SK-N-SH (cell line): ENCODE measurements around the gene TMEM174. TPM values are rescaled to one million over a fixed set of nuclear protein-coding genes. Genes with fewer than 3 reads are reported as not detected.

Experiments used
- CTCF ChIA-PET: fragments of 300-600, 350-600 bp; formaldehyde crosslinking; extraction: SDS; loops from one replicate; lab custom pipeline; 2021; lab: Yijun Ruan, JAX
- POLR2A ChIA-PET: fragments of 350-600 bp; sonication (Branson Sonifier 250); formaldehyde crosslinking; extraction: SDS; loops from one replicate; lab custom pipeline; 2020; ENCODE audit warnings: antibody characterized with exemption, inconsistent platforms; lab: Yijun Ruan, JAX
- DNase-seq: peaks from one replicate; pipeline ENCODE4 v3.0.0; 2012
- H2AFZ ChIP-seq: fragments of 200-600 bp; sonication (generic); 2 replicates; pipeline ENCODE4 v1.8.1; 2016; ENCODE audit warnings: antibody characterized with exemption, mild to moderate bottlenecking, low read depth
- H3F3A ChIP-seq: fragments of 200-600 bp; sonication (generic); replicated peaks from 2 replicates; pipeline ENCODE3; 2016; ENCODE audit warnings: antibody characterized with exemption, mild to moderate bottlenecking; ENCODE audit not compliant: insufficient read depth
- H3K27ac ChIP-seq, 2 experiments: fragments of 200-500 bp in 1 of 2; fragments of 200-600 bp in 1 of 2; sonication (Bioruptor generic) in 1 of 2; sonication (generic), shearing (Covaris generic) in 1 of 2; 2 replicates each; pipeline versions ENCODE4 v1.5.1 to v1.6.1; 2014 to 2016; ENCODE audit warnings: low read depth in 2 of 2, inconsistent platforms in 1 of 2, low read length in 1 of 2, mild to moderate bottlenecking in 1 of 2, mixed read lengths in 1 of 2
- H3K27me3 ChIP-seq: fragments of 200-600 bp; sonication (generic), shearing (Covaris generic); 2 replicates; pipeline ENCODE4 v1.6.1; 2016; ENCODE audit warnings: mixed run types; ENCODE audit not compliant: insufficient read depth
- H3K36me3 ChIP-seq, 2 experiments: fragments of 200-500 bp in 1 of 2; fragments of 200-600 bp in 1 of 2; sonication (Bioruptor generic) in 1 of 2; sonication (generic) in 1 of 2; replicated peaks in 1 of 2; 2 replicates each; pipeline versions ENCODE3 to v1.5.1; 2014 to 2016; ENCODE audit warnings: low read length in 1 of 2, mild to moderate bottlenecking in 1 of 2; ENCODE audit not compliant: insufficient read depth in 2 of 2, control insufficient read depth in 1 of 2
- H3K4me1 ChIP-seq, 2 experiments: fragments of 200-500 bp in 1 of 2; fragments of 200-600 bp in 1 of 2; sonication (Bioruptor generic) in 1 of 2; sonication (generic), shearing (Covaris generic) in 1 of 2; 2 replicates each; pipeline versions ENCODE4 v1.5.1 to v1.6.1; 2014 to 2016; ENCODE audit warnings: low read depth in 1 of 2, low read length in 1 of 2, mixed run types in 1 of 2; ENCODE audit not compliant: insufficient read depth in 2 of 2, control insufficient read depth in 1 of 2
- H3K4me2 ChIP-seq: fragments of 200-600 bp; sonication (generic), shearing (Covaris generic); 2 replicates; pipeline ENCODE4 v1.6.1; 2017; ENCODE audit warnings: mixed run types
- H3K4me3 ChIP-seq, 2 experiments: fragments of 200-500 bp in 1 of 2; fragments of 200-600 bp in 1 of 2; sonication (Bioruptor generic) in 1 of 2; sonication (generic), shearing (Covaris generic) in 1 of 2; 2 replicates each; pipeline versions ENCODE4 v1.5.1 to v1.8.1; 2014 to 2016; ENCODE audit warnings: low read depth in 2 of 2, inconsistent platforms in 1 of 2, low read length in 1 of 2, mild to moderate bottlenecking in 1 of 2, mixed read lengths in 1 of 2, moderate library complexity in 1 of 2
- H3K79me2 ChIP-seq: fragments of 200-600 bp; sonication (generic); 2 replicates; pipeline ENCODE4 v1.8.1; 2017; ENCODE audit warnings: mild to moderate bottlenecking; ENCODE audit not compliant: insufficient read depth
- H3K9ac ChIP-seq: fragments of 200-600 bp; sonication (generic); 2 replicates; pipeline ENCODE4 v1.6.1; 2017; ENCODE audit warnings: mixed run types
- H3K9me2 ChIP-seq: fragments of 200-600 bp; sonication (generic); 2 replicates; pipeline ENCODE4 v1.6.1; 2017; ENCODE audit warnings: mixed run types
- H3K9me3 ChIP-seq: fragments of 200-600 bp; sonication (generic); 2 replicates; pipeline ENCODE4 v1.6.1; 2017; ENCODE audit warnings: mixed run types, mild to moderate bottlenecking, moderate library complexity
- H4K20me1 ChIP-seq: fragments of 200-600 bp; sonication (generic); 2 replicates; pipeline ENCODE4 v1.6.1; 2017; ENCODE audit warnings: mild to moderate bottlenecking, mixed run types; ENCODE audit not compliant: insufficient read depth
- CHD2 ChIP-seq: fragments of 150-350 bp; IDR thresholded peaks from 2 replicates; pipeline ENCODE4 v1.6.1; 2018; ENCODE audit warnings: low read length; ENCODE audit not compliant: partially characterized antibody
- EP300 ChIP-seq, 2 experiments: IDR thresholded peaks; 2 replicates each; pipeline versions ENCODE4 v1.4.0 to v1.6.1; 2012; ENCODE audit warnings: borderline replicate concordance in 1 of 2, low read depth in 1 of 2, low read length in 1 of 2
- FOSL2 ChIP-seq: IDR thresholded peaks from 2 replicates; pipeline ENCODE4 v1.4.0; 2012; ENCODE audit warnings: low read depth, mild to moderate bottlenecking, moderate library complexity, borderline replicate concordance
- JUND ChIP-seq: IDR thresholded peaks from 2 replicates; pipeline ENCODE4 v1.4.0; 2012
- MAX ChIP-seq: IDR thresholded peaks from 2 replicates; pipeline ENCODE4 v1.4.0; 2012; ENCODE audit warnings: low read depth
- MEF2A ChIP-seq: IDR thresholded peaks from 2 replicates; pipeline ENCODE4 v1.4.0; 2012; ENCODE audit warnings: low read depth, borderline replicate concordance
- MXI1 ChIP-seq: IDR thresholded peaks from 2 replicates; pipeline ENCODE4 v1.6.1; 2012; ENCODE audit warnings: mild to moderate bottlenecking, low read depth, low read length, improper control_type of control experiment
- RAD21 ChIP-seq: IDR thresholded peaks from 2 replicates; pipeline ENCODE4 v1.6.1; 2012; ENCODE audit warnings: mild to moderate bottlenecking, low read length
- RXRA ChIP-seq: IDR thresholded peaks from 2 replicates; pipeline ENCODE4 v1.4.0; 2012; ENCODE audit warnings: low read depth, mild to moderate bottlenecking, borderline replicate concordance
- TEAD4 ChIP-seq: IDR thresholded peaks from 2 replicates; pipeline ENCODE4 v1.4.0; 2012; ENCODE audit warnings: mild to moderate bottlenecking, borderline replicate concordance; ENCODE audit not compliant: insufficient read depth
- USF2 ChIP-seq: fragments of 150-350 bp; IDR thresholded peaks from 2 replicates; pipeline ENCODE4 v1.6.1; 2017; ENCODE audit warnings: antibody characterized with exemption, low read length, low read depth, borderline replicate concordance
- YY1 ChIP-seq: IDR thresholded peaks from 2 replicates; pipeline ENCODE4 v1.4.0; 2012; ENCODE audit warnings: low read depth, mild to moderate bottlenecking
- WGBS: methylation state at CpG from one replicate; pipeline ENCODE4 v1.1.6; 2017; ENCODE audit warnings: low lambda C conversion rate; 5-methylcytosine and 5-hydroxymethylcytosine counted together
- polyA plus RNA-seq, 3 experiments: library from polyadenylated mRNA; depleted of rRNA; stranded (reverse); fragments of >200 nt; gene quantifications; 2 replicates each; pipeline ENCODE4 v1.2.3, GENCODE V29; 2012
- TF ChIP-seq, protein P1 (sequence below): fragments of 200-600 bp; sonication (generic); IDR thresholded peaks from 2 replicates; pipeline ENCODE4 v1.6.1; 2017; ENCODE audit warnings: antibody characterized with exemption, mild to moderate bottlenecking, moderate library complexity

The TMEM174 gene
- polyA plus RNA-seq, 1 of the 3 experiments (the other 2 are of a cell fraction) = not detected

DNA sequence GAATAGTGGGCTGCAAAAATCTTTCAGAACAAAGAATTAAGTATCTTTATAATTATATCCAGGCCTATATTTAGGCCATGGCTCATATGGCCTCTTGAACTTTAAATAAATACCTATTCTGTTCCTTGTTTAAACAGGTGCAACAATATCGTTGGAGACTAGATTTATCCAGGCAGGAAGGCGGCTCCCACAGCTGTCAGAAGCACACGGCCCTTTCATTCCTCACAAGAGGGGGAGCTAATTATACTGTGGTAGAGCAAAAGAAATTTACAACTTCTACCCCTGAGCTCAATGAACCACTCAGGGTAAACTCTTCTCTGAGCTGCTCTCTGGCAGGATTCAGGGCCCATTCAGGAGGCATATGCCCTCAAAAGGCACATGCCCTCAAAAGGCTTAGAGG lies 31.3 kb downstream of the TMEM174 start:
- no peaks in the 10 kb centered on the region for H3K36me3 ChIP-seq
- WGBS = 83% methylated on average over 3 of the region's 3 CpGs
- ChIA-PET CTCF (interaction anchor here (0.6 to 1.5 kb wide), 6 partner anchors 11 to 173 kb away, joined by 3 to 13 read pairs (median 4); no protein-coding TSS in a partner anchor), POLR2A (no interaction called here)
- peaks cover 12% of the 10 kb centered on the region for H3F3A ChIP-seq
- H3K4me2 ChIP-seq = no peak overlapping the region
- H3K9me3 ChIP-seq = no peaks in the 10 kb centered on the region
- H3K4me1 ChIP-seq = peaks cover 0 to 7% of the 10 kb centered on the region in 2 experiments; a peak in 3 of 4 replicates
- H2AFZ ChIP-seq = no peak overlapping the region
- no peaks in the 10 kb centered on the region for H4K20me1 ChIP-seq
- H3K79me2 ChIP-seq = no peaks in the 10 kb centered on the region
- TF ChIP-seq JUND (no peak), MEF2A (no peak), USF2 (no peak), TEAD4 (no peak), YY1 (no peak), MAX (no peak), RAD21 (no peak), EP300 (IDR thresholded peaks at IDR 0.05; ENCODE audit: borderline replicate concordance in 1 of 2, low read depth in 1 of 2, low read length in 1 of 2) (no peak)
- no peak overlapping the region for H3K4me3 ChIP-seq
- no peak overlapping the region for H3K27ac ChIP-seq
- DNase-seq = no peak
- H3K9me2 ChIP-seq = no peaks in the 10 kb centered on the region
- no peaks in the 10 kb centered on the region for H3K27me3 ChIP-seq
- H3K9ac ChIP-seq = no peak overlapping the region

- H3F3A ChIP-seq = peaks cover 8% of the 10 kb centered on the region
- no peaks in the 10 kb centered on the region for H3K27me3 ChIP-seq
- H3K36me3 ChIP-seq = no peaks in the 10 kb centered on the region
- no peak overlapping the region for H3K4me3 ChIP-seq
- H3K9ac ChIP-seq = no peak overlapping the region
- H3K27ac ChIP-seq = no peak overlapping the region
- TF ChIP-seq CHD2 (no peak), FOSL2 (no peak), MXI1 (no peak), RXRA (no peak)
- TF ChIP-seq, protein P1, sequence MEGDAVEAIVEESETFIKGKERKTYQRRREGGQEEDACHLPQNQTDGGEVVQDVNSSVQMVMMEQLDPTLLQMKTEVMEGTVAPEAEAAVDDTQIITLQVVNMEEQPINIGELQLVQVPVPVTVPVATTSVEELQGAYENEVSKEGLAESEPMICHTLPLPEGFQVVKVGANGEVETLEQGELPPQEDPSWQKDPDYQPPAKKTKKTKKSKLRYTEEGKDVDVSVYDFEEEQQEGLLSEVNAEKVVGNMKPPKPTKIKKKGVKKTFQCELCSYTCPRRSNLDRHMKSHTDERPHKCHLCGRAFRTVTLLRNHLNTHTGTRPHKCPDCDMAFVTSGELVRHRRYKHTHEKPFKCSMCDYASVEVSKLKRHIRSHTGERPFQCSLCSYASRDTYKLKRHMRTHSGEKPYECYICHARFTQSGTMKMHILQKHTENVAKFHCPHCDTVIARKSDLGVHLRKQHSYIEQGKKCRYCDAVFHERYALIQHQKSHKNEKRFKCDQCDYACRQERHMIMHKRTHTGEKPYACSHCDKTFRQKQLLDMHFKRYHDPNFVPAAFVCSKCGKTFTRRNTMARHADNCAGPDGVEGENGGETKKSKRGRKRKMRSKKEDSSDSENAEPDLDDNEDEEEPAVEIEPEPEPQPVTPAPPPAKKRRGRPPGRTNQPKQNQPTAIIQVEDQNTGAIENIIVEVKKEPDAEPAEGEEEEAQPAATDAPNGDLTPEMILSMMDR = no peak
- TF ChIP-seq, all 33 proteins: peak for 0
- POLR2A ChIA-PET = no interaction called here
- Histone ChIP-seq H3K9me2 (no peaks in the 10 kb centered on the region), H3K4me2 (no peak overlapping the region), H2AFZ (no peak overlapping the region), H3K79me2 (no peaks in the 10 kb centered on the region), H3K4me1 (peaks cover 0 to 7% of the 10 kb centered on the region in 2 experiments; a peak in 2 of 4 replicates), H4K20me1 (no peaks in the 10 kb centered on the region), H3K9me3 (no peaks in the 10 kb centered on the region)
- 83% methylated on average over 5 of the region's 5 CpGs for WGBS
- DNase-seq = no peak
- CTCF ChIA-PET = interaction anchor here (0.6 kb wide), 1 partner anchor 174 kb away, joined by 4 read pairs; no protein-coding TSS in a partner anchor
Observed at GRCh38 chr5:73204733-73205132, 31.7 kb downstream of the TMEM174 start.
